Hepatocyte (in vitro differentiated cells): ENCODE measurements around the gene SETD3. TPM values are rescaled to one million over a fixed set of nuclear protein-coding genes. Genes with fewer than 3 reads are reported as not detected.
A peak's percentile ranks its signal among the peaks of the same experiment; 100 is the strongest.

ENCODE experiments used
- DNase-seq: peaks from one replicate; pipeline ENCODE4 v3.0.0-alpha.2; 2016; ENCODE audit warnings: low spot score
- H2AFZ ChIP-seq: fragments of 200-600 bp; sonication (generic); 2 replicates; pipeline ENCODE4 v1.6.0; 2016; ENCODE audit warnings: antibody characterized with exemption, mild to moderate bottlenecking
- H3K27ac ChIP-seq: fragments of 200-600 bp; sonication (generic); 2 replicates; pipeline ENCODE4 v1.5.1; 2016; ENCODE audit warnings: mild to moderate bottlenecking
- H3K27me3 ChIP-seq: fragments of 200-600 bp; sonication (generic); 2 replicates; pipeline ENCODE4 v1.6.1; 2016
- H3K36me3 ChIP-seq: fragments of 200-600 bp; sonication (generic); replicated peaks from 2 replicates; pipeline ENCODE4 v1.5.1; 2016; ENCODE audit warnings: low read depth; ENCODE audit not compliant: insufficient read depth
- H3K4me1 ChIP-seq: fragments of 200-600 bp; sonication (generic); 2 replicates; pipeline ENCODE4 v1.5.1; 2016; ENCODE audit warnings: mild to moderate bottlenecking, moderate library complexity; ENCODE audit not compliant: insufficient read depth
- H3K4me2 ChIP-seq: fragments of 200-600 bp; sonication (generic); 2 replicates; pipeline ENCODE4 v1.6.0; 2016
- H3K4me3 ChIP-seq: fragments of 200-600 bp; sonication (generic); 2 replicates; pipeline ENCODE4 v1.5.1; 2016; ENCODE audit warnings: mild to moderate bottlenecking
- H3K79me2 ChIP-seq: fragments of 200-600 bp; sonication (generic); 2 replicates; pipeline ENCODE4 v1.6.0; 2017; ENCODE audit warnings: mild to moderate bottlenecking
- H3K9me2 ChIP-seq: fragments of 200-600 bp; sonication (generic); replicated peaks from 2 replicates; pipeline ENCODE4 v1.6.0; 2017; ENCODE audit warnings: mild to moderate bottlenecking; ENCODE audit not compliant: insufficient read depth
- H3K9me3 ChIP-seq: fragments of 200-600 bp; sonication (generic); 2 replicates; pipeline ENCODE4 v1.5.1; 2016; ENCODE audit warnings: low read depth, mild to moderate bottlenecking
- H4K20me1 ChIP-seq: fragments of 200-600 bp; sonication (generic); 2 replicates; pipeline ENCODE4 v1.6.0; 2016; ENCODE audit warnings: mild to moderate bottlenecking; ENCODE audit not compliant: insufficient read depth, poor library complexity, severe bottlenecking
- EZH2 ChIP-seq: fragments of 200-600 bp; sonication (generic); IDR thresholded peaks from 2 replicates; pipeline ENCODE4 v1.6.1; 2016; ENCODE audit warnings: antibody characterized with exemption, mild to moderate bottlenecking, borderline replicate concordance
- EZH2phosphoT487 ChIP-seq: fragments of 200-600 bp; sonication (generic); IDR thresholded peaks from one replicate; pipeline ENCODE4 v1.6.1; 2018; ENCODE audit warnings: antibody characterized with exemption, mild to moderate bottlenecking, low read depth, moderate library complexity; ENCODE audit not compliant: unreplicated experiment, severe bottlenecking
- WGBS: methylation state at CpG from one replicate; pipeline ENCODE4 v1.1.6; 2016; ENCODE audit warnings: low lambda C conversion rate; ENCODE audit errors: missing lambda C conversion rate; 5-methylcytosine and 5-hydroxymethylcytosine counted together
- polyA plus RNA-seq: library from polyadenylated mRNA; unstranded; fragments of >200 nt; fragmentation: Nextera tagmentation; extraction: Ambion mirVana; gene quantifications from 2 replicates; pipeline ENCODE4 v1.2.1, GENCODE V29; 2016
- total RNA-seq: library from RNA; depleted of rRNA; stranded (reverse); fragments of >200 nt; gene quantifications from 2 replicates; pipeline ENCODE4 v1.2.3, GENCODE V29; 2014
- TF ChIP-seq, protein P1 (sequence below): fragments of 200-600 bp; sonication (generic); IDR thresholded peaks from 2 replicates; pipeline ENCODE4 v1.5.1; 2016; ENCODE audit warnings: antibody characterized with exemption, mild to moderate bottlenecking; ENCODE audit not compliant: poor library complexity

Gene SETD3
- total and polyA plus RNA-seq, 2 experiments from 2014 or later = 43.6 to 60.2 TPM

DNA sequence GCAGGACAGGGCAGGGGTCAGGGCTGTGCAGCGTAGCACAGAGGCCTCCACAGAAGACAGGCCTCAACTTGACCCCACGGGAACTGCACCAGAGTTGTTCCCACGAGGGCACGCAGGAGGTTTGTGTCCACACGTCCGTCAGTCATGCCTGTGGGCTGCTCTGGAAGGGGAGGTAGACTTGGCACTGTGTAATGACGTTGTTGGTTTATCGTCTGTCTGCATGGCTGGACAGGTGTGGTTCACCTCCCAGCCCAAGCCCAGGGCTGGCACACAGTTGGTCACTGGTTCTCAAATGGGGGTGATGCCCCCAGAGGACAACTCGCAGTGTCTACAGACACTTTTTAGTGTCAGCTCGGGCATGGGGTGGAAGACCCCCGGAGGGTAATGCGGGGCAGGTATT, 46.4 kb upstream of the SETD3 start:
- Histone ChIP-seq H3K9me3 (no peaks in the 10 kb centered on the region), H3K4me3 (no peak overlapping the region), H3K79me2 (peaks cover 51% of the 10 kb centered on the region), H3K27me3 (no peaks in the 10 kb centered on the region), H3K27ac (no peak overlapping the region), H4K20me1 (peaks cover 9% of the 10 kb centered on the region), H3K4me2 (no peak overlapping the region), H3K9me2 (no peaks in the 10 kb centered on the region), H3K4me1 (peaks cover 41% of the 10 kb centered on the region), H3K36me3 (no peaks in the 10 kb centered on the region), H2AFZ (no peak overlapping the region)
- WGBS = 92% methylated on average over 11 of the region's 12 CpGs
- no peak for DNase-seq
- no peak for TF ChIP-seq EZH2
- TF ChIP-seq, protein P1, sequence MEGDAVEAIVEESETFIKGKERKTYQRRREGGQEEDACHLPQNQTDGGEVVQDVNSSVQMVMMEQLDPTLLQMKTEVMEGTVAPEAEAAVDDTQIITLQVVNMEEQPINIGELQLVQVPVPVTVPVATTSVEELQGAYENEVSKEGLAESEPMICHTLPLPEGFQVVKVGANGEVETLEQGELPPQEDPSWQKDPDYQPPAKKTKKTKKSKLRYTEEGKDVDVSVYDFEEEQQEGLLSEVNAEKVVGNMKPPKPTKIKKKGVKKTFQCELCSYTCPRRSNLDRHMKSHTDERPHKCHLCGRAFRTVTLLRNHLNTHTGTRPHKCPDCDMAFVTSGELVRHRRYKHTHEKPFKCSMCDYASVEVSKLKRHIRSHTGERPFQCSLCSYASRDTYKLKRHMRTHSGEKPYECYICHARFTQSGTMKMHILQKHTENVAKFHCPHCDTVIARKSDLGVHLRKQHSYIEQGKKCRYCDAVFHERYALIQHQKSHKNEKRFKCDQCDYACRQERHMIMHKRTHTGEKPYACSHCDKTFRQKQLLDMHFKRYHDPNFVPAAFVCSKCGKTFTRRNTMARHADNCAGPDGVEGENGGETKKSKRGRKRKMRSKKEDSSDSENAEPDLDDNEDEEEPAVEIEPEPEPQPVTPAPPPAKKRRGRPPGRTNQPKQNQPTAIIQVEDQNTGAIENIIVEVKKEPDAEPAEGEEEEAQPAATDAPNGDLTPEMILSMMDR = no peak
- TF ChIP-seq EZH2phosphoT487 = no peak

DNA sequence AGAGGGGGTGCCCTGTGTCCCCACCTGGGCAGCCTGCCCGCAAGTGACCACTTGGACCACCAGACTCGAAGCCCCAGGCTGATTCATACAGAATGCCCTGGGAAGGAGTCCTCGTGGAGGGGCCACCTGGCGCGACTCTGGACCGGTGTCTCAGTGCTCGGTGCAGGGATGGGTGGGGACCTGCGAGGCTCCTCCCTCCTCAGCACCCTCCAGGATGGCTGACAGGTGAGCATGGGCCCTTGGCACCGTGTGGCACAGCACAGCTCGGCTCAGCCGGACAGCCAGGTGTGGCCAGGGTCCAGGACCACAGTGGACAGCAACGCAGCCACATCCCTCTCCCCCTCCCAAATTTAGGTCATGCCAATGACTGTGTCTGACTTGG, 45.0 kb upstream of the SETD3 start:
- WGBS = 92% methylated on average over 10 of the region's 12 CpGs
- no peak overlapping the region for H2AFZ ChIP-seq
- TF ChIP-seq EZH2phosphoT487 (no peak), EZH2 (no peak)
- TF ChIP-seq, protein P1 = no peak
- H3K4me2 ChIP-seq = no peak overlapping the region
- no peaks in the 10 kb centered on the region for H3K27me3 ChIP-seq
- no peaks in the 10 kb centered on the region for H3K9me3 ChIP-seq
- H3K27ac ChIP-seq = no peak overlapping the region
- H3K9me2 ChIP-seq = no peaks in the 10 kb centered on the region
- DNase-seq = no peak
- H3K4me1 ChIP-seq = peaks cover 32% of the 10 kb centered on the region
- peaks cover 43% of the 10 kb centered on the region for H3K79me2 ChIP-seq
- H3K4me3 ChIP-seq = no peak overlapping the region
- H4K20me1 ChIP-seq = peaks cover 18% of the 10 kb centered on the region
- H3K36me3 ChIP-seq = no peaks in the 10 kb centered on the region

DNA sequence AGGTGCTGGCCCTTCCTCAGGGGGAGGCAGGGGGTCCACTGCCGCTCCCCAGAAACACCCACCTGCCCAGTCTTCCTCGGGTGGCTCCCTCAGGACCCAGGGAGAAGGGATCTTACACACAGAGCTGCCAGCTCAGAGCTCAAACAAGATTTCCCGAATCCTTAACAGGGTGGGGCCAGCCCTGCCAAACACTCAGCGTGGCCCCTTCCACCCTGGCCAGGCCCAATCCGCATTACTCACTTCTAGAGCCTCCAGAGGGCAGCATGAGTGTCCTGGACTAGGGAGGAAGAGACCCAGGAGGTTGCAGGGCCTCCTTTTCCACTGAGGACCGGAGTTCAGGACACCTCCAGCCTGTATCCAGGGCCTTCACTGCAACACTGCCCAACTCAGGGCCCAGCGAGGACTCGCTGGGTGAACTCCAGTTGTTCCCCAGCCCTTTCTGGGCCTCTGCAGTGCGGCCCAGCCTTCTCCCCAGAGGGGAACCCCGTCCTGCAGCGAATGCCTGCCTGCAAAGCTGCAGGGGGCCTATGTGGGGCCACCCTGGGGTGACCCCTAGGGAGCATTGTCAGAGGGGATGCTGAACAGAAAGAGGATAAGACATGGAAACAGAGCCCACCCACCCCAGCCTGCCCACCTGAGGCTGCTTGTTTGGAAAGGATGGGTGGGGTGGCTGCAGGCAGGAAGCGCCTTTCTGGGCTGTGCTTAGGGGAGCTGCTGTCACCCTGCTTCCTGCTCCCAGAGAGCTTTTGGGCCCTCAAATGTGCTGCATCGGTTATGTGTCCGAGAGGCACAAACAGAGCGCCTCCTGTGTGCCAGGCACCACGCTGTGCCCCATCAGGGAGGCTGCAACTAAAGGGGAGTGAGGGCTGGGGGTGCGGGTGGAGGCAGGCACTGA, 44.4 kb upstream of the SETD3 start:
- no peaks in the 10 kb centered on the region for H3K36me3 ChIP-seq
- TF ChIP-seq, protein P1 = peak; percentile 43
- no peak for TF ChIP-seq EZH2phosphoT487
- no peak overlapping the region for H3K4me3 ChIP-seq
- H4K20me1 ChIP-seq = peaks cover 18% of the 10 kb centered on the region
- peaks cover 32% of the 10 kb centered on the region for H3K4me1 ChIP-seq
- peak; percentile 69 for DNase-seq
- H2AFZ ChIP-seq = no peak overlapping the region
- peak overlapping the region; percentile 27 for H3K27ac ChIP-seq
- H3K79me2 ChIP-seq = peaks cover 40% of the 10 kb centered on the region
- H3K9me3 ChIP-seq = no peaks in the 10 kb centered on the region
- WGBS = 69% methylated on average over 17 of the region's 17 CpGs
- no peaks in the 10 kb centered on the region for H3K9me2 ChIP-seq
- H3K27me3 ChIP-seq = no peaks in the 10 kb centered on the region
- no peak overlapping the region for H3K4me2 ChIP-seq
